ENCODE results near the gene PER3. TPM values are rescaled to one million over a fixed set of nuclear protein-coding genes. Genes with fewer than 3 reads are reported as not detected.

PER3 gene
- polyA plus RNA-seq, 1 donor (not counting 4 experiments of a cell fraction or from before 2014, with no cell fraction given), result 7.0 TPM

GRCh38 chr1:7767176-7767575, 16.9 kb upstream of the PER3 start:
- Histone ChIP-seq H2AFZ (ENCODE audit: control insufficient read depth, low read length) (no peak overlapping the region), H3K36me3 (ENCODE audit: control insufficient read depth in 2 of 2, extremely low read depth in 1 of 2, insufficient read depth in 2 of 2, low read length in 2 of 2) (no peaks in the 10 kb centered on the region), H3K79me2 (ENCODE audit: control insufficient read depth, insufficient read depth, low read length) (peaks cover 8% of the 10 kb centered on the region), H3K4me2 (ENCODE audit: control insufficient read depth, extremely low read depth, insufficient read depth, low read depth, low read length) (no peak overlapping the region), H3K4me3 (ENCODE audit: control insufficient read depth in 2 of 3, extremely low read depth in 1 of 3, insufficient read depth in 2 of 3, low read depth in 1 of 3, low read length in 3 of 3) (no peak overlapping the region), H3K9ac (ENCODE audit: control insufficient read depth, extremely low read depth, insufficient read depth, low read length) (no peak overlapping the region), H3K9me1 (ENCODE audit: control insufficient read depth, extremely low read depth, insufficient read depth, low read length) (no peaks in the 10 kb centered on the region), H3K4me1 (ENCODE audit: control insufficient read depth, extremely low read depth, insufficient read depth, low read length) (peaks cover 9% of the 10 kb centered on the region), H4K20me1 (ENCODE audit: control insufficient read depth, extremely low read depth, insufficient read depth, low read length) (no peaks in the 10 kb centered on the region), H3K9me3 (ENCODE audit: control insufficient read depth, low read depth, low read length) (no peaks in the 10 kb centered on the region), H3K27ac (ENCODE audit: control insufficient read depth, insufficient read depth, low read length) (no peak overlapping the region), H3K27me3 (ENCODE audit: control insufficient read depth, extremely low read depth, insufficient read depth, low read length) (no peaks in the 10 kb centered on the region)
- dilution Hi-C loops (cut with MboI; ENCODE audit: extremely low pct_ligation_motif_present, low sequenced_read_pairs), result no loop called here
- no peak for DNase-seq (ENCODE audit: low read depth, low spot score)
- TF ChIP-seq, protein P1, sequence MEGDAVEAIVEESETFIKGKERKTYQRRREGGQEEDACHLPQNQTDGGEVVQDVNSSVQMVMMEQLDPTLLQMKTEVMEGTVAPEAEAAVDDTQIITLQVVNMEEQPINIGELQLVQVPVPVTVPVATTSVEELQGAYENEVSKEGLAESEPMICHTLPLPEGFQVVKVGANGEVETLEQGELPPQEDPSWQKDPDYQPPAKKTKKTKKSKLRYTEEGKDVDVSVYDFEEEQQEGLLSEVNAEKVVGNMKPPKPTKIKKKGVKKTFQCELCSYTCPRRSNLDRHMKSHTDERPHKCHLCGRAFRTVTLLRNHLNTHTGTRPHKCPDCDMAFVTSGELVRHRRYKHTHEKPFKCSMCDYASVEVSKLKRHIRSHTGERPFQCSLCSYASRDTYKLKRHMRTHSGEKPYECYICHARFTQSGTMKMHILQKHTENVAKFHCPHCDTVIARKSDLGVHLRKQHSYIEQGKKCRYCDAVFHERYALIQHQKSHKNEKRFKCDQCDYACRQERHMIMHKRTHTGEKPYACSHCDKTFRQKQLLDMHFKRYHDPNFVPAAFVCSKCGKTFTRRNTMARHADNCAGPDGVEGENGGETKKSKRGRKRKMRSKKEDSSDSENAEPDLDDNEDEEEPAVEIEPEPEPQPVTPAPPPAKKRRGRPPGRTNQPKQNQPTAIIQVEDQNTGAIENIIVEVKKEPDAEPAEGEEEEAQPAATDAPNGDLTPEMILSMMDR (optimal IDR thresholded peaks at IDR 0.05 in 1 of 3, IDR thresholded peaks at IDR 0.05 in 1 of 3, conservative IDR thresholded peaks at IDR 0.05 in 1 of 3; ENCODE audit: extremely low read depth in 1 of 3, insufficient read depth in 2 of 3, low read length in 3 of 3), result no peak
- TF ChIP-seq EZH2 (IDR thresholded peaks at IDR 0.05; ENCODE audit: low read length), result no peak
- FAIRE-seq, result no peak

DNA sequence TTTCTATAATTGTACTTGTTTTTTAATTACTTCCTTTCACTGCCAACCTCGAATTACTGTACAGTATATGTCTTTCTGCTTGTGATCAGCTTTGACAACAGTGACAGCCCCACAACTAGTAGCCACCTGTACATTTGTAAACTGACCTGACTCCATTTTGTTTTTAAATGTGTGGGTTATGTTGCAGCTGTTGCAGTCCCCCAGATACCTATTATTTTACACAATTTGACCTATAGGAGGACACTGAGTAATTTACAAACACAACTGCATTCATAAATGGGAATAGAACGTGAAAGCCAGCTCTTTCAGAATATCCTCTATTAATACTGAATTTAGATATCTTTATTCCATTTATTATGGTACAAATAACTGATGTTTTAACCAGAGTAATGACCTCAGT, 15.5 kb upstream of the PER3 start:
- H3K27me3 ChIP-seq (ENCODE audit: control insufficient read depth, extremely low read depth, insufficient read depth, low read length), result no peaks in the 10 kb centered on the region
- no peak overlapping the region for H3K4me3 ChIP-seq (ENCODE audit: control insufficient read depth in 2 of 3, extremely low read depth in 1 of 3, insufficient read depth in 2 of 3, low read depth in 1 of 3, low read length in 3 of 3)
- dilution Hi-C loops (cut with MboI; ENCODE audit: extremely low pct_ligation_motif_present, low sequenced_read_pairs), result no loop called here
- H3K9me1 ChIP-seq (ENCODE audit: control insufficient read depth, extremely low read depth, insufficient read depth, low read length), result peaks cover 2% of the 10 kb centered on the region
- H3K36me3 ChIP-seq (ENCODE audit: control insufficient read depth in 2 of 2, extremely low read depth in 1 of 2, insufficient read depth in 2 of 2, low read length in 2 of 2), result peaks cover 0 to 5% of the 10 kb centered on the region in 2 experiments
- no peaks in the 10 kb centered on the region for H4K20me1 ChIP-seq (ENCODE audit: control insufficient read depth, extremely low read depth, insufficient read depth, low read length)
- no peak overlapping the region for H2AFZ ChIP-seq (ENCODE audit: control insufficient read depth, low read length)
- TF ChIP-seq, protein P1 (optimal IDR thresholded peaks at IDR 0.05 in 1 of 3, IDR thresholded peaks at IDR 0.05 in 1 of 3, conservative IDR thresholded peaks at IDR 0.05 in 1 of 3; ENCODE audit: extremely low read depth in 1 of 3, insufficient read depth in 2 of 3, low read length in 3 of 3), result no peak
- H3K27ac ChIP-seq (ENCODE audit: control insufficient read depth, insufficient read depth, low read length), result no peak overlapping the region
- no peak overlapping the region for H3K4me2 ChIP-seq (ENCODE audit: control insufficient read depth, extremely low read depth, insufficient read depth, low read depth, low read length)
- FAIRE-seq, result no peak
- no peak overlapping the region for H3K9ac ChIP-seq (ENCODE audit: control insufficient read depth, extremely low read depth, insufficient read depth, low read length)
- peaks cover 21% of the 10 kb centered on the region for H3K79me2 ChIP-seq (ENCODE audit: control insufficient read depth, insufficient read depth, low read length)
- no peaks in the 10 kb centered on the region for H3K9me3 ChIP-seq (ENCODE audit: control insufficient read depth, low read depth, low read length)
- H3K4me1 ChIP-seq (ENCODE audit: control insufficient read depth, extremely low read depth, insufficient read depth, low read length), result peaks cover 23% of the 10 kb centered on the region
- no peak for DNase-seq (ENCODE audit: low read depth, low spot score)
